Keratinocyte (primary cell): ENCODE results near the gene GLT6D1.

Experiments used
- EZH2 ChIP-seq: IDR thresholded peaks from one replicate; pipeline ENCODE4 v1.6.1; 2012; ENCODE audit warnings: inconsistent platforms, mild to moderate bottlenecking, low read length, moderate library complexity
- TF ChIP-seq, protein P1 (sequence below), 3 experiments: IDR thresholded peaks in 1 of 3; conservative IDR thresholded peaks in 1 of 3; optimal IDR thresholded peaks in 1 of 3; 2 replicates in 2 of 3; 3 replicates in 1 of 3; pipeline versions ENCODE3 to v1.5.1; 2011; ENCODE audit warnings: low read length in 3 of 3, mild to moderate bottlenecking in 3 of 3, moderate library complexity in 2 of 3, control low read depth in 1 of 3, inconsistent platforms in 1 of 3; ENCODE audit not compliant: insufficient read depth in 2 of 3; ENCODE audit errors: extremely low read depth in 1 of 3

DNA sequence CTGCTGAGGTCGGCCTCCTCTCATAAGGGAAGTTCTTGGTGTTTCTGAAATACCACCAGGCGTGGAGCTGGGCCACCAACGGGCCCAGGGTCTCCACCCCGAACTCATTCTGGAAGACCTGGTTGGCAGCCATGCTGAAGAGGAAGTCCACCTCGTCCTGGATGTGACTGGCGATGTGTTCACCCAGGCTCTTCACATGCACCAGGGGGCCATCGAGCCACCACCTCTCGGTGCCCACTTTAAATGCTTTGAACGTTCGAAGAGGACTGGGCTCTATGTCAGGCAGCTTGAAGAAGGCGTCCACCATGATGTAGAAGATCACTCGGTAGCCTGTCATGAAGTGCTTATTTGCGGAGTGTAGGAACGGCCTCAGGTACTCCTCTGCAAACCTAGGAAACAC lies 15.1 kb downstream of the GLT6D1 start:
- TF ChIP-seq, protein P1, sequence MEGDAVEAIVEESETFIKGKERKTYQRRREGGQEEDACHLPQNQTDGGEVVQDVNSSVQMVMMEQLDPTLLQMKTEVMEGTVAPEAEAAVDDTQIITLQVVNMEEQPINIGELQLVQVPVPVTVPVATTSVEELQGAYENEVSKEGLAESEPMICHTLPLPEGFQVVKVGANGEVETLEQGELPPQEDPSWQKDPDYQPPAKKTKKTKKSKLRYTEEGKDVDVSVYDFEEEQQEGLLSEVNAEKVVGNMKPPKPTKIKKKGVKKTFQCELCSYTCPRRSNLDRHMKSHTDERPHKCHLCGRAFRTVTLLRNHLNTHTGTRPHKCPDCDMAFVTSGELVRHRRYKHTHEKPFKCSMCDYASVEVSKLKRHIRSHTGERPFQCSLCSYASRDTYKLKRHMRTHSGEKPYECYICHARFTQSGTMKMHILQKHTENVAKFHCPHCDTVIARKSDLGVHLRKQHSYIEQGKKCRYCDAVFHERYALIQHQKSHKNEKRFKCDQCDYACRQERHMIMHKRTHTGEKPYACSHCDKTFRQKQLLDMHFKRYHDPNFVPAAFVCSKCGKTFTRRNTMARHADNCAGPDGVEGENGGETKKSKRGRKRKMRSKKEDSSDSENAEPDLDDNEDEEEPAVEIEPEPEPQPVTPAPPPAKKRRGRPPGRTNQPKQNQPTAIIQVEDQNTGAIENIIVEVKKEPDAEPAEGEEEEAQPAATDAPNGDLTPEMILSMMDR (optimal IDR thresholded peaks at IDR 0.05 in 1 of 3, IDR thresholded peaks at IDR 0.05 in 1 of 3, conservative IDR thresholded peaks at IDR 0.05 in 1 of 3; ENCODE audit: extremely low read depth in 1 of 3, insufficient read depth in 2 of 3, low read length in 3 of 3): no peak
- TF ChIP-seq EZH2: no peak
